Activated CD4-positive, alpha-beta T cell treated with anti-CD3 and anti-CD28 coated beads for 1 hour (primary cell): ENCODE measurements around the gene RASAL3.

ENCODE experiments used
- DNase-seq: peaks from one replicate; pipeline ENCODE4 v3.0.0-alpha.2; 2020

The RASAL3 gene

GRCh38 chr19:15448778-15449619, 15.3 kb downstream of the RASAL3 start:
- no peak for DNase-seq

- no peak for DNase-seq
Measured at GRCh38 chr19:15448044-15448777, 16.1 kb downstream of the RASAL3 start.

- no peak for DNase-seq
Measured at GRCh38 chr19:15447057-15447456, 17.3 kb downstream of the RASAL3 start.

- DNase-seq: no peak
Measured at GRCh38 chr19:15445807-15446376, 18.5 kb downstream of the RASAL3 start.

- DNase-seq: no peak
Measured at GRCh38 chr19:15445227-15445605, 19.1 kb downstream of the RASAL3 start.

- DNase-seq: no peak
Measured at GRCh38 chr19:15444505-15445226, 19.7 kb downstream of the RASAL3 start.

- no peak for DNase-seq
Measured at GRCh38 chr19:15443838-15444237, 20.5 kb downstream of the RASAL3 start.

- no peak for DNase-seq
Measured at GRCh38 chr19:15443325-15443724, 21.0 kb downstream of the RASAL3 start.

GRCh38 chr19:15442142-15442920, 22.0 kb downstream of the RASAL3 start:
- no peak for DNase-seq

- DNase-seq: no peak
Measured at GRCh38 chr19:15441317-15441716, 23.0 kb downstream of the RASAL3 start.

- DNase-seq: no peak
Measured at GRCh38 chr19:15439821-15440641, 24.3 kb downstream of the RASAL3 start.

- DNase-seq: no peak
Measured at GRCh38 chr19:15439078-15439799, 25.1 kb downstream of the RASAL3 start.

- no peak for DNase-seq
Measured at GRCh38 chr19:15438577-15438976, 25.8 kb downstream of the RASAL3 start.

- DNase-seq: no peak
Measured at GRCh38 chr19:15438124-15438496, 26.2 kb downstream of the RASAL3 start.

GRCh38 chr19:15437355-15438123, 26.8 kb downstream of the RASAL3 start:
- DNase-seq: no peak

GRCh38 chr19:15436826-15437110, 27.6 kb downstream of the RASAL3 start:
- DNase-seq: no peak

- DNase-seq: no peak
Measured at GRCh38 chr19:15436012-15436825, 28.1 kb downstream of the RASAL3 start.

GRCh38 chr19:15433519-15434069, 30.8 kb downstream of the RASAL3 start:
- no peak for DNase-seq
